Heart left ventricle (tissue), 16 donors: ENCODE data around the gene HEMK1. TPM values are rescaled to one million over a fixed set of nuclear protein-coding genes. Genes with fewer than 3 reads are reported as not detected.
A peak's percentile ranks its signal among the peaks of the same experiment; 100 is the strongest.

Experiments
- ATAC-seq, 4 donors: fragments of 200-7000 bp; cut with Tn5 transposase; one replicate each; pipeline ENCODE4 v1.9.1; 2020 to 2022; ENCODE audit warnings: moderate library complexity in 4 of 4, mild to moderate bottlenecking in 3 of 4, moderate number of reproducible peaks in 1 of 4
- DNase-seq, 5 donors: peaks; one replicate each; pipeline ENCODE4 v3.0.0-alpha.2; 2020
- H3K27ac ChIP-seq, 12 donors: fragments of 200-600 bp; sonication (generic) in 4 of 12; one replicate each; pipeline versions ENCODE4 v1.5.0 to v1.8.0; 2016 to 2022; ENCODE audit warnings: mild to moderate bottlenecking in 2 of 12
- H3K27me3 ChIP-seq, 9 donors: fragments of 200-600 bp; sonication (generic) in 2 of 9; one replicate each; pipeline versions ENCODE4 v1.5.1 to v1.8.0; 2016 to 2022; ENCODE audit warnings: mild to moderate bottlenecking in 3 of 9
- H3K36me3 ChIP-seq, 9 donors: fragments of 200-600 bp; sonication (generic) in 2 of 9; one replicate each; pipeline versions ENCODE4 v1.5.0 to v1.8.0; 2018 to 2022; ENCODE audit warnings: mild to moderate bottlenecking in 2 of 9
- H3K4me1 ChIP-seq, 12 donors: fragments of 200-600 bp; sonication (generic) in 4 of 12; one replicate each; pipeline versions ENCODE4 v1.5.0 to v1.8.0; 2016 to 2022; ENCODE audit warnings: mild to moderate bottlenecking in 3 of 12
- H3K4me3 ChIP-seq, 12 donors: fragments of 200-600 bp; sonication (generic) in 4 of 12; one replicate each; pipeline versions ENCODE4 v1.5.0 to v1.8.0; 2017 to 2022; ENCODE audit warnings: mild to moderate bottlenecking in 9 of 12, moderate library complexity in 4 of 12
- H3K9me3 ChIP-seq, 12 donors: fragments of 200-600 bp; sonication (generic) in 4 of 12; one replicate each; pipeline versions ENCODE4 v1.5.0 to v1.8.0; 2016 to 2022; ENCODE audit warnings: mild to moderate bottlenecking in 1 of 12
- POLR2A ChIP-seq, 2 donors: fragments of 450-650 bp; IDR thresholded peaks; one replicate each; pipeline ENCODE4 v1.6.1; 2017; ENCODE audit warnings: antibody characterized with exemption in 2 of 2, mild to moderate bottlenecking in 2 of 2, moderate library complexity in 2 of 2
- WGBS, 4 donors: extraction: QIAGEN DNeasy Blood & Tissue Kit in 2 of 4; methylation state at CpG; one replicate each; pipeline versions ENCODE4 v1.1.5 to v1.1.7; 2013 to 2018; 5-methylcytosine and 5-hydroxymethylcytosine counted together
- intact Hi-C, 10 donors: fragments of 100-400 bp; cut with DNase I; formaldehyde crosslinking; loops; one replicate each; pipeline versions ENCODE4 v1.11.1 to v1.14.2; 2022
- polyA plus RNA-seq, 2 donors: library from polyadenylated mRNA; stranded (reverse); fragments of 200-250 nt; gene quantifications; one replicate each; pipeline ENCODE4 v1.2.3, GENCODE V29; 2013
- total RNA-seq, 9 donors: library from RNA; depleted of rRNA in 2 of 9; stranded (reverse); fragments of >200 nt in 2 of 9; fragmentation: NEBNext Ultra II Directional in 3 of 9; extraction: Animal tissue kit (Norgen Biotek cat#: 25700) in 3 of 9; gene quantifications; one replicate each; pipeline versions ENCODE4 v1.1.0 to v1.2.4, GENCODE V29; 2016 to 2023
- TF ChIP-seq, protein P1 (sequence below), 12 donors: fragments of 200-600 bp; sonication (generic) in 4 of 12; IDR thresholded peaks; one replicate each; pipeline versions ENCODE4 v1.5.0 to v1.8.0; 2018 to 2022; ENCODE audit warnings: antibody characterized with exemption in 12 of 12, mild to moderate bottlenecking in 5 of 12
- donor health status: ischemic (EF 13 %, LVEDD 7.1; RV severe dilation, severe dysfunction).
- donor health status: healthy with polysubstance abuse.
- donor health status: DM: no; HTN: yes; CAD: no.
- donor health status: DM: no; HTN: no; CAD: no.
- donor health status: ischemic (EF 25% LVEDD 6.9; RV normal size, moderate dysfunction).
- donor health status: ischemic (EF 25% LVEDD 5.7; RV mildly dilated, moderate dysfunction).
- donor health status: healthy.
- donor health status: DM: yes; HTN: yes; CAD: no.
- donor health status: ischemic (EF 35%, LVEDD 5.7; RV mildly dilated, moderate dysfunction).
- donor health status: nonischemic (EF 11% LVEDD 7.7; RV severe dilation, severe dysfunction).
- donor health status: DM: yes; HTN: yes; CAD: no.
- donor health status: PGD.
- donor health status: ischemic (EF 29% LVEDD 5.4; RV normal size, mild dysfunction).
- donor health status: nonischemic (EF 23%, LVEDD 6.1; RV moderate dilation, normal function).

The HEMK1 gene
- total and polyA plus RNA-seq, 11 donors = 7.8 to 19.7 (median 13.8) TPM

DNA sequence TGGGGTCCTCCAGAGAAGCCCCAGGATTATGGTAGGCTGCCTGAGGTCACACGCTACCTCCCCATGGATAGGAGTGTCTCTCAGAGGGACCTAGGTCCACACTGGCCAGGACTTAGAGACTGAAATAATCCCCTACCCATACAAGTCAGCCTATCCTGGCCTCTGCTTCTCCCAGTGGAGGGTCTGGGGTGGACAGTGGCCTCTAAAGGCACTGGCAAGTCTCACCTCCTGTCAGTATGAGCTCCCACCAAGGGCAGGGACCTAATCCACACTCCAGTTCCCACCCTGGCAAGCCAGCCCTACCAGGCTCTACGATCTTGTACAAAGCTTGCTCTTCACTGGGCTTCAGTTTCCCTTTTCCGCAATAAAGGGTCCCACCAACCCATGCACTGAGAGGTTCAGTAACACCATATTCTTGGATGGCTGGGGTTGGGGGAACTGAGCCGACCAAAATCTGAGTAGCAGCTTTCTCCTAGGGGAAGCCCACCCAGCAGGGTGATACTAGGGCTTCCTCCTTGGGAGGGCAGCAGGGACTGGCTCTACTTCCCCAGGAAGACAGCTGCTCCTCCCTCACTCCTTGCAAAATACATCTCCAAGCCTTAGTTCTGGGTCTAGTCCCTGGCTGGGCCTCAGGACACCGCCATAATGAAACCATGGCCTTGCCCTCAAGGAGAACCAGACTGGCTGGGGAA lies 39.9 kb downstream of the HEMK1 start:
- Histone ChIP-seq H3K9me3 (no peaks in the 10 kb centered on the region), H3K27me3 (no peaks in the 10 kb centered on the region), H3K27ac (peak overlapping the region in 8 of 12 donors; percentile 82 to 100 (median 98)), H3K36me3 (peaks cover 0 to 58% (median 25%) of the 10 kb centered on the region in 9 donors), H3K4me1 (peaks cover 5 to 93% (median 81%) of the 10 kb centered on the region in 12 donors), H3K4me3 (peak overlapping the region in 9 of 12 donors; percentile 63 to 95 (median 82))
- ATAC-seq (no peak), DNase-seq (no peak)
- WGBS, 4 donors = 76 to 82% (median 79%) methylated on average over 5 of the region's 5 CpGs
- TF ChIP-seq, protein P1, sequence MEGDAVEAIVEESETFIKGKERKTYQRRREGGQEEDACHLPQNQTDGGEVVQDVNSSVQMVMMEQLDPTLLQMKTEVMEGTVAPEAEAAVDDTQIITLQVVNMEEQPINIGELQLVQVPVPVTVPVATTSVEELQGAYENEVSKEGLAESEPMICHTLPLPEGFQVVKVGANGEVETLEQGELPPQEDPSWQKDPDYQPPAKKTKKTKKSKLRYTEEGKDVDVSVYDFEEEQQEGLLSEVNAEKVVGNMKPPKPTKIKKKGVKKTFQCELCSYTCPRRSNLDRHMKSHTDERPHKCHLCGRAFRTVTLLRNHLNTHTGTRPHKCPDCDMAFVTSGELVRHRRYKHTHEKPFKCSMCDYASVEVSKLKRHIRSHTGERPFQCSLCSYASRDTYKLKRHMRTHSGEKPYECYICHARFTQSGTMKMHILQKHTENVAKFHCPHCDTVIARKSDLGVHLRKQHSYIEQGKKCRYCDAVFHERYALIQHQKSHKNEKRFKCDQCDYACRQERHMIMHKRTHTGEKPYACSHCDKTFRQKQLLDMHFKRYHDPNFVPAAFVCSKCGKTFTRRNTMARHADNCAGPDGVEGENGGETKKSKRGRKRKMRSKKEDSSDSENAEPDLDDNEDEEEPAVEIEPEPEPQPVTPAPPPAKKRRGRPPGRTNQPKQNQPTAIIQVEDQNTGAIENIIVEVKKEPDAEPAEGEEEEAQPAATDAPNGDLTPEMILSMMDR (IDR thresholded peaks at IDR 0.05) = no peak
- TF ChIP-seq POLR2A (IDR thresholded peaks at IDR 0.05) = no peak
- intact Hi-C loops = no loop called here

DNA sequence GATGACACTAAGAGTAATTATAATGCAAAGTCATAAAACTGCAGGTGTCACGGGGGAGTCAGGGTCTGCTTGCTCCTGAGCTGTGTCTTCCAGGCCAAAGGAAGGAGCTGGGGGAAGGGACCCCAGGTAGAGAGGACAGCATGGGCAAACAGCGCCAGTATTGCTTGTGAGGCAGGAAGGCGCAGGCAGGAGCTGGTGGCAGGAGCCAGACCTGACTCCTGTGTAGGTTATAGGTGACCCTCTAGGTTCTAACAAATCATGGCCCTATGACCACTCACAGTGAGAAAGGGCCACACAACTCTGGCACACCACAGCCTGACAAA lies 40.4 kb downstream of the HEMK1 start:
- WGBS, 4 donors = 78 to 100% (median 90%) methylated on average over 3 of the region's 3 CpGs
- Histone ChIP-seq H3K36me3 (peaks cover 0 to 53% (median 25%) of the 10 kb centered on the region in 9 donors), H3K27me3 (no peaks in the 10 kb centered on the region), H3K9me3 (no peaks in the 10 kb centered on the region), H3K27ac (peak overlapping the region in 8 of 12 donors; percentile 82 to 100 (median 98)), H3K4me3 (peak overlapping the region in 10 of 12 donors; percentile 61 to 95 (median 82)), H3K4me1 (peaks cover 5 to 88% (median 77%) of the 10 kb centered on the region in 12 donors)
- DNase-seq (no peak), ATAC-seq (no peak)
- intact Hi-C loops = loop anchor here in 6 of 10 donors (5.0 to 10.0 kb wide), 10 partner anchors 92 to 1075 kb away; partner anchors contain the start of genes ZMYND10 (in 2 of the 6), CYB561D2 (in 1 of the 6), NPRL2 (in 1 of the 6) and TMEM115 (in 1 of the 6)
- TF ChIP-seq POLR2A (IDR thresholded peaks at IDR 0.05) = no peak
- TF ChIP-seq, protein P1 (IDR thresholded peaks at IDR 0.05) = no peak

DNA sequence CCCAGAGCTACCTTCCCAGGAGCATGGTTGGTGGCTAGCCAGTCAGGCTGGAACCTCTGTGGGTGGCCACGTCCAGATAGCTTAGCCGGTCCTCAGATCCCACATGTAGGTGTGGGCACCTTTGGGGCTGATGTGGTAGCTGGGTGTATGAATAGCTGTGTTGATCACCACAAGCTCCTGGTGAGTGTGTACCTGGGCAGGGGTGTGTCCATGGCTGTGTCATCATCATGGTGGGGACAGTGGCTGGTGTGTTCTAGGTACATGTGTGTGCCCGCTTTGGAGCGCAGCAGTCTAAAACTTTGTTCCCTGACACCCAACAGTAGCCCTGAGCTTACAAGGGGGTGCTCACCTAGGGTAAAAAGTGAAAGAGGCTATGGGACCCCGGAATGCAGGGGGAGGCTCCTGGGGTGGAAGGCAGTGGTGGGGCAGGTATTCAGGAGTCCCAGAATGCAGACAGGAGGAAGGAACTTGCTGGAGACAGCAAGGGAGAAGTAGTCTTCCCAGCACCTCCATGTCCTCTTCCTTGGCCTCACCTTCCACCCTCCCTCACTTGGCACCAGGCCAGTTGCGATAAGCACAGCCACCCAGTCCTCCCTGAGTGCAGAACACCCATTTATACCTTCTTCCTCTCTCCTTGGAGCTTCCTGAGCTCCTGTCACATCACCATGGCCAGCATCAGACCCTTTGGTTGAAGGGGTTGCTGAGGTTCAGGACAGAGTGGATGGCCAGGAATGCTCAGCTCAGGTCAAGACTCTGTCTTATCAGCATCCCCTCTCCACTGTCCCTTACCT lies 41.1 kb downstream of the HEMK1 start:
- H3K4me3 ChIP-seq = peak overlapping the region; percentile 56 to 95 (median 80)
- peaks cover 5 to 82% (median 70%) of the 10 kb centered on the region in 12 donors for H3K4me1 ChIP-seq
- ATAC-seq (no peak), DNase-seq (peak in 3 of 5 donors; percentile 36 to 60 (median 39))
- H3K27me3 ChIP-seq = no peaks in the 10 kb centered on the region
- TF ChIP-seq POLR2A (IDR thresholded peaks at IDR 0.05) = no peak
- TF ChIP-seq, protein P1 (IDR thresholded peaks at IDR 0.05) = no peak
- H3K36me3 ChIP-seq = peaks cover 0 to 46% (median 23%) of the 10 kb centered on the region in 9 donors
- no peaks in the 10 kb centered on the region for H3K9me3 ChIP-seq
- WGBS, 4 donors = 61 to 68% (median 66%) methylated on average over 6 of the region's 6 CpGs
- intact Hi-C loops = loop anchor here in 6 of 10 donors (5.0 to 10.0 kb wide), 10 partner anchors 93 to 1074 kb away; partner anchors contain the start of genes ZMYND10 (in 2 of the 6), CYB561D2 (in 1 of the 6), NPRL2 (in 1 of the 6) and TMEM115 (in 1 of the 6)
- peak overlapping the region in 11 of 12 donors; percentile 77 to 100 (median 93) for H3K27ac ChIP-seq
